Right lobe of liver (tissue), 4 donors: Measurements from ENCODE around the gene SLC20A1.

Experiments used
- CTCF ChIP-seq, 4 donors: fragments of 200-600 bp in 3 of 4; fragments of 450-650 bp in 1 of 4; IDR thresholded peaks; one replicate each; pipeline versions ENCODE4 v1.5.1 to v1.8.0; 2016 to 2022; ENCODE audit warnings: antibody characterized with exemption in 4 of 4, mild to moderate bottlenecking in 2 of 4
- POLR2A ChIP-seq: fragments of 450-650 bp; IDR thresholded peaks from one replicate; pipeline ENCODE4 v1.6.1; 2017; ENCODE audit warnings: antibody characterized with exemption, mild to moderate bottlenecking
- donor health status: DM: no; HTN: no; CAD: no.
- donor health status: DM: no; HTN: no; CAD: no.
- donor health status: DM: no; HTN: yes; CAD: no.

GRCh38 chr2:112693596-112693995, 47.9 kb downstream of the SLC20A1 start:
- TF ChIP-seq CTCF (IDR thresholded peaks at IDR 0.05) (no peak), POLR2A (no peak)
